ENCODE data around the gene MBLAC1. TPM values are rescaled to one million over a fixed set of nuclear protein-coding genes. Genes with fewer than 3 reads are reported as not detected.
A peak's percentile ranks its signal among the peaks of the same experiment; 100 is the strongest.

The MBLAC1 gene, protein sequence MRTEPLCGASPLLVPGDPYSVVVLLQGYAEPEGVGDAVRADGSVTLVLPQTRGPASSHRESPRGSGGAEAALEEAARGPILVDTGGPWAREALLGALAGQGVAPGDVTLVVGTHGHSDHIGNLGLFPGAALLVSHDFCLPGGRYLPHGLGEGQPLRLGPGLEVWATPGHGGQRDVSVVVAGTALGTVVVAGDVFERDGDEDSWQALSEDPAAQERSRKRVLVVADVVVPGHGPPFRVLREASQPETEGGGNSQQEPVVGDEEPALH
- total RNA-seq = 1 to 10 TPM; 1.1 to 2.1 (median 1.7) TPM
- polyA plus RNA-seq = 1 to 10 TPM; 2.1 to 3.7 TPM

DNA sequence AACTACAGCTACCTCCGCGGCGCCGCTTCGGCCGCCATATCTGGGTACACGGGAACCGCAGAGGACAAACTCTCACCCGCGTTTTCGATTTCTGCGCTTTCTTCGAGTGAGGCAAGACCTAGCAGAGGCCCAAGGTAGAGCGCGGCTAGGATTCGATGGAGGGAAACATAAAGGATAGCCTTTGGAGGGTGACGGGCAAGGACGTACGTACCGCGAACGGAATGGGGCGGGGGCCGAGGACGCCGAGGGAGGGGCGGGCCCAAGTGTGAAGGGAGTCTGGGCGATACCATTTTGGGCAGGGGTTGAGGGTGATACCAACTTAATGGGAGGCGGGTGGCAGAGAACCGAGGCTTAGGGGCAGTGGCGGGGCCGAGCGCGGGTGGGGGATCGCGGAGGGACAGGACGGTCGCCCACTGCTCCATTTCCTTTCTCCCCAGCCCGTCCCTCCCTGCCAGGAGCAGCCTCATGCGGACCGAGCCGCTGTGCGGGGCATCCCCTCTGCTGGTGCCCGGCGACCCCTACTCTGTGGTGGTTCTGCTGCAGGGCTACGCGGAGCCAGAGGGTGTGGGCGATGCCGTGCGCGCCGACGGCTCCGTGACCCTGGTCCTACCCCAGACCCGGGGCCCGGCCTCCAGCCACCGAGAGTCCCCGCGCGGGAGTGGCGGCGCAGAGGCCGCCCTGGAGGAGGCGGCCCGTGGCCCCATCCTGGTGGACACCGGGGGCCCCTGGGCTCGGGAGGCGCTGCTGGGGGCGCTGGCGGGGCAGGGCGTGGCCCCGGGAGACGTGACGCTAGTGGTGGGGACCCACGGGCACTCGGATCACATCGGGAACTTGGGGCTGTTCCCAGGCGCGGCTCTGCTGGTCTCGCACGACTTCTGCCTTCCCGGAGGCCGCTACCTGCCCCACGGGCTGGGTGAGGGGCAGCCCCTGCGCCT, at the start of gene MBLAC1:
Gene MBLAC1 (plus strand): TSS at position 37 of the 935 bp plus-strand sequence. CDS start 429 bp downstream, at position 466.
- intact Hi-C loops (cut with DNase I) = no loop called here
- Histone ChIP-seq H3K9me3 (no peaks in the 10 kb centered on the region), H3K4me3 (peak within 1 kb of the TSS; percentile 54 to 98 (median 94)), H3K4me1 (peaks cover 0 to 14% (median 8%) of the 10 kb centered on the region in 3 donors), H3K36me3 (no peaks in the 10 kb centered on the region), H3K27me3 (no peaks in the 10 kb centered on the region), H3K27ac (peak within 1 kb of the TSS; percentile 84 to 94 (median 89))
- 0 to 1% methylated on average over 68 to 85 of the region's 85 CpGs for WGBS, 2 donors
- ATAC-seq = peak; percentile 90 to 96 (median 92)
- DNase-seq = peak; percentile 88 to 92 (median 90)
- TF ChIP-seq, protein P1, sequence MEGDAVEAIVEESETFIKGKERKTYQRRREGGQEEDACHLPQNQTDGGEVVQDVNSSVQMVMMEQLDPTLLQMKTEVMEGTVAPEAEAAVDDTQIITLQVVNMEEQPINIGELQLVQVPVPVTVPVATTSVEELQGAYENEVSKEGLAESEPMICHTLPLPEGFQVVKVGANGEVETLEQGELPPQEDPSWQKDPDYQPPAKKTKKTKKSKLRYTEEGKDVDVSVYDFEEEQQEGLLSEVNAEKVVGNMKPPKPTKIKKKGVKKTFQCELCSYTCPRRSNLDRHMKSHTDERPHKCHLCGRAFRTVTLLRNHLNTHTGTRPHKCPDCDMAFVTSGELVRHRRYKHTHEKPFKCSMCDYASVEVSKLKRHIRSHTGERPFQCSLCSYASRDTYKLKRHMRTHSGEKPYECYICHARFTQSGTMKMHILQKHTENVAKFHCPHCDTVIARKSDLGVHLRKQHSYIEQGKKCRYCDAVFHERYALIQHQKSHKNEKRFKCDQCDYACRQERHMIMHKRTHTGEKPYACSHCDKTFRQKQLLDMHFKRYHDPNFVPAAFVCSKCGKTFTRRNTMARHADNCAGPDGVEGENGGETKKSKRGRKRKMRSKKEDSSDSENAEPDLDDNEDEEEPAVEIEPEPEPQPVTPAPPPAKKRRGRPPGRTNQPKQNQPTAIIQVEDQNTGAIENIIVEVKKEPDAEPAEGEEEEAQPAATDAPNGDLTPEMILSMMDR (IDR thresholded peaks at IDR 0.05) = no peak
- no peak for FAIRE-seq

DNA sequence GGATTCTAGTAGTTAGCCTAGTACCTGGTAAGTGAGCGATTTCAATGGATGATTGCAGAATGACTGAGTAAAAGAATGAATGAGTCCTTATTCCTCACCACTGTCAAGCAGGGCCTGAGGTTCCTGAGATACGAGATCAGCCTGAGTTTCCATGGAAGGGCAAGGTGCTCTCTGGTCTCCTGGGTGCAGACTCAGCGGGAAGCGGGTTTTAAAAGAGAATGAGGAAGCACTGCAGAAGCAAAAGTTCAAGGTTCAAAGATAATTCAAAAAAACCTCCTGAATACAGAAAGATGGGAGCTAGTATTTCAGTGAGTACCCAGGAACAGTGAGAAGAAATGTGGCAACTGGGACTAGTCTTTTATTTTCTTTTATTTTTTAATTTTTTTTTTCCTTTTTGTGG, 49.6 kb upstream of the MBLAC1 start:
- H3K27ac ChIP-seq = no peak overlapping the region
- H3K4me1 ChIP-seq = peaks cover 0 to 15% (median 13%) of the 10 kb centered on the region in 3 donors
- no peak for FAIRE-seq
- WGBS, 2 donors = 91 to 92% methylated on average over 4 of the region's 4 CpGs
- no peak for DNase-seq
- H3K27me3 ChIP-seq = no peaks in the 10 kb centered on the region
- H3K9me3 ChIP-seq = no peaks in the 10 kb centered on the region
- H3K4me3 ChIP-seq = no peak overlapping the region
- intact Hi-C loops (cut with DNase I) = no loop called here
- TF ChIP-seq, protein P1 (IDR thresholded peaks at IDR 0.05) = no peak
- ATAC-seq = no peak
- H3K36me3 ChIP-seq = peaks cover 4 to 51% (median 42%) of the 10 kb centered on the region in 3 donors

DNA sequence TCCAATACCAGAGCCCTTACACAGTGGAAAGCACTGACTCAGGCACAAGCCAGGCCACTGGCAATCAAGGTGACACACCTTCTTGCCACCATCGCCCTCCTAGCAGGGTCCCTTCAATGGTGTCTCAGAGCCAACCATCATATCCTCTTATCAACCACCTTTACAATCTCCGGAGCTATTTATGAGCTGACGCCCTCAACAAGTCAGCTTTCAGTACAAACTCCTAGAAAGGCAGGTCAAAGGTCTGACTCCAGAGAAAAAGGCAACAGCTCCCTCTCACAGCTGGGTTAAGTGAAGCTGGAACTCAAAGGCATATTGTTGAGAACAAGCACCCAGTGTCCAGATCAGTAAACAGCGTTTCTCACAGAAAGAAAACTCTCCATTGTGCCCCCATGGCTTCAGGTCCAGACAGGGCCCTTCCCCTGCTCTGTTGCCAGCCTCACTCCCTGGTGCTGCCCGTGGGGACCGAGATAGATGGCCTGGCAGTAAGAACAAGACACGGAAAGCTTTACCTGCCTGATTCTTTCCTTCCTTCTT, 47.7 kb upstream of the MBLAC1 start:
- DNase-seq (no peak), ATAC-seq (no peak), FAIRE-seq (no peak)
- 52 to 63% methylated on average over 7 of the region's 7 CpGs for WGBS, 2 donors
- Histone ChIP-seq H3K9me3 (no peaks in the 10 kb centered on the region), H3K4me3 (no peak overlapping the region), H3K4me1 (peaks cover 0 to 16% (median 15%) of the 10 kb centered on the region in 3 donors), H3K36me3 (peaks cover 3 to 32% (median 26%) of the 10 kb centered on the region in 3 donors), H3K27me3 (no peaks in the 10 kb centered on the region), H3K27ac (no peak overlapping the region)
- intact Hi-C loops (cut with DNase I) = no loop called here
- TF ChIP-seq, protein P1 (IDR thresholded peaks at IDR 0.05) = no peak

DNA sequence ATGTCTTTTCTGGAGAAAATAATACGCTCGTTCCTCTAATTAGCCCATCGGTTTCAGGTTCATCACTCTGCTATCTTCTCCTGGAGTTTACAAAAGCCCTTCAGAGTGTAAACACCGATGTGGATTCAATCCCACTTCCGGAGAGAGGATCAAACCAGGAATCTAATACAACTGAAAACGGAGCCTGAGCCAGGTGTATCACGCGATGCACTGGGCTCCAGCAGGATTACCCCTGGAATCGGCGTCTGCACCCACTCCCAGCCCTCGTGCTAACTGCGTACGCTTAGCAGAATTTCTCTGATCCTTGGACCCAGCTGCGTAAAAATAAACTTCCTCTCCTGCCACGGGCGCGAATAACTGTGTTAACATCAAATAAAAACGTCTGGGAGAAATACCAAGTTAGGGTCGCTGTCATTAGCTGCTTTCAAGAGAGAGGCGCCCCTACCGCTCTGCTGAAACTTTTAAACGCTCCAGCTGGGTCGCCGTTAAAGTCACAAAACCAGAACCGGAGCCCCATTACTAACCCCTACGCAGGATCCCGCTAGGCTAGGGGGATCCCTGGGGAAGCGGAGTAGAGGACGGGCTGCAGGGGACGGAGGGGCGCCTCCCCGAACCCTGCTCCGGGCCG, 45.7 kb upstream of the MBLAC1 start:
- Histone ChIP-seq H3K4me3 (peak overlapping the region; percentile 74 to 95 (median 86)), H3K27me3 (no peaks in the 10 kb centered on the region), H3K4me1 (peaks cover 0 to 16% (median 15%) of the 10 kb centered on the region in 3 donors), H3K9me3 (no peaks in the 10 kb centered on the region), H3K36me3 (peaks cover 0 to 13% (median 11%) of the 10 kb centered on the region in 3 donors), H3K27ac (peak overlapping the region; percentile 55 to 90 (median 63))
- FAIRE-seq = no peak
- WGBS, 2 donors = 1% methylated on average over 34 of the region's 34 CpGs
- TF ChIP-seq, protein P1 (IDR thresholded peaks at IDR 0.05) = no peak
- intact Hi-C loops (cut with DNase I) = no loop called here
- peak in 2 of 4 donors; percentile 5 to 14 for ATAC-seq
- DNase-seq = no peak
